H9 (cell line): Measurements from ENCODE around the gene AP4M1. TPM values are rescaled to one million over a fixed set of nuclear protein-coding genes. Genes with fewer than 3 reads are reported as not detected.

Experiments
- DNase-seq: peaks from one replicate; pipeline ENCODE4 v3.0.0-alpha.2; 2017
- H2AFZ ChIP-seq: one replicate; pipeline ENCODE4 v1.6.1; 2013; ENCODE audit warnings: mild to moderate bottlenecking, low read length, control low read depth, moderate library complexity
- H2AK5ac ChIP-seq: 2 replicates; pipeline ENCODE4 v1.6.1; 2013; ENCODE audit warnings: low read length, control low read depth, mixed read lengths; ENCODE audit not compliant: insufficient read length
- H2BK120ac ChIP-seq: one replicate; pipeline ENCODE4 v1.6.1; 2013; ENCODE audit warnings: low read depth, mild to moderate bottlenecking, low read length, control low read depth, inconsistent platforms; ENCODE audit not compliant: poor library complexity, severe bottlenecking
- H2BK12ac ChIP-seq: 2 replicates; pipeline ENCODE4 v1.6.1; 2013; ENCODE audit warnings: low read length, control low read depth, mixed read lengths, low read depth; ENCODE audit not compliant: insufficient read length
- H2BK15ac ChIP-seq: 2 replicates; pipeline ENCODE4 v1.6.1; 2013; ENCODE audit warnings: low read depth, low read length, control low read depth
- H2BK20ac ChIP-seq: one replicate; pipeline ENCODE4 v1.6.1; 2013; ENCODE audit warnings: low read depth, mild to moderate bottlenecking, low read length, control low read depth, inconsistent platforms; ENCODE audit not compliant: poor library complexity, severe bottlenecking
- H2BK5ac ChIP-seq: 2 replicates; pipeline ENCODE4 v1.6.1; 2013; ENCODE audit warnings: low read length, control low read depth, mixed read lengths; ENCODE audit not compliant: insufficient read length
- H3K14ac ChIP-seq: 2 replicates; pipeline ENCODE4 v1.6.1; 2013; ENCODE audit warnings: low read length, control low read depth; ENCODE audit not compliant: insufficient read depth
- H3K18ac ChIP-seq: 2 replicates; pipeline ENCODE4 v1.6.1; 2013; ENCODE audit warnings: low read depth, mild to moderate bottlenecking, mixed read lengths, low read length, control low read depth; ENCODE audit not compliant: insufficient read length
- H3K23ac ChIP-seq: 2 replicates; pipeline ENCODE4 v1.6.1; 2013; ENCODE audit warnings: low read length, control low read depth, mixed read lengths, low read depth; ENCODE audit not compliant: insufficient read length
- H3K23me2 ChIP-seq: 2 replicates; pipeline ENCODE4 v1.6.1; 2013; ENCODE audit warnings: low read depth, mild to moderate bottlenecking, mixed read lengths, low read length, control low read depth; ENCODE audit not compliant: insufficient read length, poor library complexity, severe bottlenecking
- H3K27ac ChIP-seq: 2 replicates; pipeline ENCODE4 v1.5.1; 2013; ENCODE audit warnings: low read length, control low read depth, mixed read lengths, low read depth; ENCODE audit not compliant: insufficient read length
- H3K27me3 ChIP-seq: 2 replicates; pipeline ENCODE4 v1.6.1; 2013; ENCODE audit warnings: low read length, control low read depth, inconsistent platforms; ENCODE audit not compliant: insufficient read depth
- H3K4ac ChIP-seq: 2 replicates; pipeline ENCODE4 v1.6.1; 2013; ENCODE audit warnings: low read depth, mild to moderate bottlenecking, control low read depth, inconsistent platforms, low read length, moderate library complexity
- H3K4me1 ChIP-seq: 2 replicates; pipeline ENCODE4 v1.6.1; 2013; ENCODE audit warnings: low read length, control low read depth, inconsistent platforms; ENCODE audit not compliant: insufficient read depth
- H3K4me2 ChIP-seq: 2 replicates; pipeline ENCODE4 v1.6.1; 2013; ENCODE audit warnings: low read length, control low read depth, mixed read lengths; ENCODE audit not compliant: insufficient read length, insufficient read depth
- H3K56ac ChIP-seq: 2 replicates; pipeline ENCODE4 v1.6.1; 2013; ENCODE audit warnings: low read depth, mild to moderate bottlenecking, mixed read lengths, low read length, control low read depth; ENCODE audit not compliant: insufficient read length
- H3K79me1 ChIP-seq: 2 replicates; pipeline ENCODE4 v1.6.1; 2013; ENCODE audit warnings: low read depth, mild to moderate bottlenecking, moderate library complexity, low read length, control low read depth, inconsistent platforms; ENCODE audit not compliant: insufficient read depth, poor library complexity, severe bottlenecking
- H3K79me2 ChIP-seq: 2 replicates; pipeline ENCODE4 v1.6.1; 2013; ENCODE audit warnings: low read length, control low read depth, inconsistent platforms; ENCODE audit not compliant: insufficient read depth
- H3K9ac ChIP-seq: 2 replicates; pipeline ENCODE4 v1.6.1; 2013; ENCODE audit warnings: low read length, control low read depth, mixed read lengths; ENCODE audit not compliant: insufficient read length; ENCODE audit errors: extremely low read depth
- H3K9me3 ChIP-seq: one replicate; pipeline ENCODE4 v1.6.1; 2013; ENCODE audit warnings: low read depth, low read length, inconsistent platforms; ENCODE audit not compliant: control insufficient read depth
- H3T11ph ChIP-seq: one replicate; pipeline ENCODE4 v1.6.1; 2013; ENCODE audit warnings: mild to moderate bottlenecking, low read length, control low read depth, inconsistent platforms
- H4K20me1 ChIP-seq: one replicate; pipeline ENCODE4 v1.6.1; 2013; ENCODE audit not compliant: control insufficient read depth, insufficient read length, insufficient read depth
- H4K5ac ChIP-seq: 2 replicates; pipeline ENCODE4 v1.6.1; 2013; ENCODE audit warnings: low read depth, mild to moderate bottlenecking, mixed read lengths, low read length, control low read depth; ENCODE audit not compliant: insufficient read length
- H4K8ac ChIP-seq: replicated peaks from 2 replicates; pipeline ENCODE4 v1.6.1; 2013; ENCODE audit warnings: low read length, control low read depth, mixed read lengths, low read depth; ENCODE audit not compliant: insufficient read length
- H4K91ac ChIP-seq: 2 replicates; pipeline ENCODE4 v1.6.1; 2013; ENCODE audit warnings: low read depth, mild to moderate bottlenecking, moderate library complexity, mixed read lengths, low read length, control low read depth; ENCODE audit not compliant: insufficient read length
- H3K27ac Mint-ChIP-seq, 3 experiments: 2 replicates in 2 of 3; 3 replicates in 1 of 3; pipeline ENCODE4 v1.8.0; 2020 to 2021; ENCODE audit warnings: mixed read lengths in 3 of 3, mild to moderate bottlenecking in 1 of 3, moderate library complexity in 1 of 3
- H3K27me3 Mint-ChIP-seq: 2 replicates; pipeline ENCODE4 v1.8.0; 2021; ENCODE audit warnings: low read depth, mild to moderate bottlenecking, moderate library complexity, mixed read lengths
- H3K36me3 Mint-ChIP-seq, 3 experiments: 2 replicates in 2 of 3; 3 replicates in 1 of 3; pipeline ENCODE4 v1.8.0; 2020 to 2021; ENCODE audit warnings: low read depth in 3 of 3, mixed read lengths in 3 of 3; ENCODE audit not compliant: insufficient read depth in 1 of 3
- H3K4me1 Mint-ChIP-seq, 2 experiments: 2 replicates each; pipeline ENCODE4 v1.8.0; 2020; ENCODE audit warnings: mixed read lengths in 2 of 2
- H3K4me3 Mint-ChIP-seq, 2 experiments: 2 replicates in 1 of 2; 3 replicates in 1 of 2; pipeline ENCODE4 v1.8.0; 2020 to 2021; ENCODE audit warnings: mild to moderate bottlenecking in 2 of 2, mixed read lengths in 2 of 2, moderate library complexity in 1 of 2
- H3K9me3 Mint-ChIP-seq, 2 experiments: 2 replicates in 1 of 2; 3 replicates in 1 of 2; pipeline ENCODE4 v1.8.0; 2020; ENCODE audit warnings: mild to moderate bottlenecking in 2 of 2, mixed read lengths in 2 of 2, moderate library complexity in 1 of 2
- WGBS: extraction: QIAGEN DNeasy Blood & Tissue Kit; methylation state at CpG from one replicate; pipeline ENCODE4 v1.1.7; 2013; ENCODE audit warnings: missing lambda C conversion rate, low lambda C conversion rate, mixed read lengths; ENCODE audit not compliant: insufficient read length; ENCODE audit errors: extremely low coverage; 5-methylcytosine and 5-hydroxymethylcytosine counted together
- total RNA-seq: library from RNA; stranded (reverse); gene quantifications from 2 replicates; pipeline ENCODE4 v1.2.1, GENCODE V29; 2021
- TF ChIP-seq, protein P1 (sequence below): fragments of 200-600 bp; sonication (generic); conservative IDR thresholded peaks from 3 replicates; pipeline ENCODE4 v1.8.0; 2021; ENCODE audit warnings: antibody characterized with exemption, mild to moderate bottlenecking

The AP4M1 gene
- total RNA-seq, 1 experiment from 2014 or later: 18.8 TPM

DNA sequence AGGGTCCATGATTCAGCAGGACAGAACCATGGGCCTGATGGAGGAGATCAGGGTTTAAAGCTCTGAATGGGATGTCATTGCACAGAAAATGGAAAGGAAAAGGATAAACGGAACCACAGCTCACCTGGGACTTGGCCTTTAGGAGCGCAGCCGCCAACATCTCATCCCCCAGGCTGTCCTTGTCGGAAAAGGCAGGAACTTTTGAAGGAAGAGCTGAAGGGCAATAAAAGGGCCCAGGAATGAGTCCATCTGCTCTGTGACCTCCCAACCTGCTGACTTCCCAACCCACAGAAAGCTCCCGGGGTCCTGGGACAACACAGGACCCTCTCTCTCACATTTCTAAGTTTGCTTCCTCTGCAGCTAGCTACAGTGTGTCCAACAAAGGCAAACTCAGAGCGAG is 26.0 kb upstream of the AP4M1 start:
- H3K79me1 ChIP-seq: no peaks in the 10 kb centered on the region
- H3K9me3 ChIP-seq: peaks cover 52% of the 10 kb centered on the region

More for the DNA sequence above, 26.0 kb upstream of the AP4M1 start:
- Histone ChIP-seq H4K8ac (no peak overlapping the region), H3K14ac (no peak overlapping the region), H3K4ac (no peak overlapping the region), H3T11ph (no peak overlapping the region), H3K23me2 (peaks cover under 1% of the 10 kb centered on the region), H3K4me2 (no peak overlapping the region), H3K23ac (no peak overlapping the region), H3K18ac (no peak overlapping the region), H2BK12ac (no peak overlapping the region), H2BK5ac (no peak overlapping the region), H2BK15ac (no peak overlapping the region), H3K27me3 (no peaks in the 10 kb centered on the region), H3K79me2 (peaks cover 23% of the 10 kb centered on the region), H3K9ac (no peak overlapping the region), H3K27ac (no peak overlapping the region), H4K5ac (no peak overlapping the region), H4K20me1 (no peaks in the 10 kb centered on the region), H2BK20ac (no peak overlapping the region), H2AFZ (no peak overlapping the region), H3K56ac (no peak overlapping the region), H2AK5ac (no peak overlapping the region), H2BK120ac (no peak overlapping the region), H3K4me1 (peaks cover 3% of the 10 kb centered on the region; the same call in 1 of the 2 replicates), H4K91ac (no peak overlapping the region)
- Mint-ChIP-seq H3K4me3 (no peak overlapping the region), H3K27ac (no peak overlapping the region), H3K27me3 (peaks cover 5% of the 10 kb centered on the region; the same call in 1 of the 2 replicates), H3K4me1 (peaks cover 5 to 8% of the 10 kb centered on the region in 2 experiments), H3K9me3 (peaks cover 66 to 88% of the 10 kb centered on the region in 2 experiments), H3K36me3 (peaks cover 96 to 98% (median 97%) of the 10 kb centered on the region in 3 experiments)
- DNase-seq: no peak
- TF ChIP-seq, protein P1, sequence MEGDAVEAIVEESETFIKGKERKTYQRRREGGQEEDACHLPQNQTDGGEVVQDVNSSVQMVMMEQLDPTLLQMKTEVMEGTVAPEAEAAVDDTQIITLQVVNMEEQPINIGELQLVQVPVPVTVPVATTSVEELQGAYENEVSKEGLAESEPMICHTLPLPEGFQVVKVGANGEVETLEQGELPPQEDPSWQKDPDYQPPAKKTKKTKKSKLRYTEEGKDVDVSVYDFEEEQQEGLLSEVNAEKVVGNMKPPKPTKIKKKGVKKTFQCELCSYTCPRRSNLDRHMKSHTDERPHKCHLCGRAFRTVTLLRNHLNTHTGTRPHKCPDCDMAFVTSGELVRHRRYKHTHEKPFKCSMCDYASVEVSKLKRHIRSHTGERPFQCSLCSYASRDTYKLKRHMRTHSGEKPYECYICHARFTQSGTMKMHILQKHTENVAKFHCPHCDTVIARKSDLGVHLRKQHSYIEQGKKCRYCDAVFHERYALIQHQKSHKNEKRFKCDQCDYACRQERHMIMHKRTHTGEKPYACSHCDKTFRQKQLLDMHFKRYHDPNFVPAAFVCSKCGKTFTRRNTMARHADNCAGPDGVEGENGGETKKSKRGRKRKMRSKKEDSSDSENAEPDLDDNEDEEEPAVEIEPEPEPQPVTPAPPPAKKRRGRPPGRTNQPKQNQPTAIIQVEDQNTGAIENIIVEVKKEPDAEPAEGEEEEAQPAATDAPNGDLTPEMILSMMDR: no peak
- no CpG with 5 or more reads among the region's 6 CpGs for WGBS
